Measurements from ENCODE around the gene SEMA5B.

Gene SEMA5B

GRCh38 chr3:122917412-122917811 is 110.2 kb downstream of the SEMA5B start:
- no peak overlapping the region for H3K4me3 ChIP-seq (ENCODE audit: low read depth, low read length)
- no peak for DNase-seq (ENCODE audit: low read depth)

- DNase-seq (ENCODE audit: low read depth), result no peak
- H3K4me3 ChIP-seq (ENCODE audit: low read depth, low read length), result no peak overlapping the region
These were observed 111.0 kb downstream of the SEMA5B start for GRCh38 chr3:122916580-122916979.

GRCh38 chr3:122916084-122916483 is 111.5 kb downstream of the SEMA5B start:
- H3K4me3 ChIP-seq (ENCODE audit: low read depth, low read length), result no peak overlapping the region
- DNase-seq (ENCODE audit: low read depth), result no peak

- no peak overlapping the region for H3K4me3 ChIP-seq (ENCODE audit: low read depth, low read length)
- no peak for DNase-seq (ENCODE audit: low read depth)
These were observed 112.1 kb downstream of the SEMA5B start for GRCh38 chr3:122915300-122916055.

- DNase-seq (ENCODE audit: low read depth), result no peak
- no peak overlapping the region for H3K4me3 ChIP-seq (ENCODE audit: low read depth, low read length)
These were observed 113.9 kb downstream of the SEMA5B start for GRCh38 chr3:122913539-122914100.

GRCh38 chr3:122912772-122913538 is 114.6 kb downstream of the SEMA5B start:
- no peak for DNase-seq (ENCODE audit: low read depth)
- no peak overlapping the region for H3K4me3 ChIP-seq (ENCODE audit: low read depth, low read length)

- no peak for DNase-seq (ENCODE audit: low read depth)
These were observed 115.7 kb downstream of the SEMA5B start for GRCh38 chr3:122911901-122912300.

GRCh38 chr3:122908251-122908650 is 119.3 kb downstream of the SEMA5B start:
- DNase-seq (ENCODE audit: low read depth), result no peak
- no peak overlapping the region for H3K4me3 ChIP-seq (ENCODE audit: low read depth, low read length)

More at GRCh38 chr3:122911901-122912300, 115.7 kb downstream of the SEMA5B start:
- no peak overlapping the region for H3K4me3 ChIP-seq (ENCODE audit: low read depth, low read length)

- DNase-seq (ENCODE audit: low read depth), result no peak
- no peak overlapping the region for H3K4me3 ChIP-seq (ENCODE audit: low read depth, low read length)
These were observed 120.1 kb downstream of the SEMA5B start for GRCh38 chr3:122907471-122907870.

- DNase-seq (ENCODE audit: low read depth), result no peak
- H3K4me3 ChIP-seq (ENCODE audit: low read depth, low read length), result no peak overlapping the region
These were observed 124.4 kb downstream of the SEMA5B start for GRCh38 chr3:122903171-122903570.

GRCh38 chr3:122902326-122902725 is 125.2 kb downstream of the SEMA5B start:
- DNase-seq (ENCODE audit: low read depth), result no peak
- no peak overlapping the region for H3K4me3 ChIP-seq (ENCODE audit: low read depth, low read length)

- no peak for DNase-seq (ENCODE audit: low read depth)
- no peak overlapping the region for H3K4me3 ChIP-seq (ENCODE audit: low read depth, low read length)
These were observed 129.3 kb downstream of the SEMA5B start for GRCh38 chr3:122898298-122898697.

- no peak overlapping the region for H3K4me3 ChIP-seq (ENCODE audit: low read depth, low read length)
- no peak for DNase-seq (ENCODE audit: low read depth)
These were observed 133.6 kb downstream of the SEMA5B start for GRCh38 chr3:122893754-122894668.

GRCh38 chr3:122893282-122893681 is 134.3 kb downstream of the SEMA5B start:
- no peak for DNase-seq (ENCODE audit: low read depth)
- no peak overlapping the region for H3K4me3 ChIP-seq (ENCODE audit: low read depth, low read length)

GRCh38 chr3:122892118-122892960 is 135.2 kb downstream of the SEMA5B start:
- no peak for DNase-seq (ENCODE audit: low read depth)
- no peak overlapping the region for H3K4me3 ChIP-seq (ENCODE audit: low read depth, low read length)

GRCh38 chr3:122890720-122891220 is 136.8 kb downstream of the SEMA5B start:
- no peak for DNase-seq (ENCODE audit: low read depth)
- no peak overlapping the region for H3K4me3 ChIP-seq (ENCODE audit: low read depth, low read length)

GRCh38 chr3:122890077-122890719 is 137.4 kb downstream of the SEMA5B start:
- no peak overlapping the region for H3K4me3 ChIP-seq (ENCODE audit: low read depth, low read length)
- peak; percentile 74 for DNase-seq (ENCODE audit: low read depth)

- DNase-seq (ENCODE audit: low read depth), result no peak
- H3K4me3 ChIP-seq (ENCODE audit: low read depth, low read length), result no peak overlapping the region
These were observed 140.6 kb downstream of the SEMA5B start for GRCh38 chr3:122886946-122887345.
